ENCODE results near the gene EEPD1. TPM values are rescaled to one million over a fixed set of nuclear protein-coding genes. Genes with fewer than 3 reads are reported as not detected.

Gene EEPD1
- total RNA-seq, 6 experiments from 2014 or later = 0.95 to 2.7 (median 1.5) TPM

DNA sequence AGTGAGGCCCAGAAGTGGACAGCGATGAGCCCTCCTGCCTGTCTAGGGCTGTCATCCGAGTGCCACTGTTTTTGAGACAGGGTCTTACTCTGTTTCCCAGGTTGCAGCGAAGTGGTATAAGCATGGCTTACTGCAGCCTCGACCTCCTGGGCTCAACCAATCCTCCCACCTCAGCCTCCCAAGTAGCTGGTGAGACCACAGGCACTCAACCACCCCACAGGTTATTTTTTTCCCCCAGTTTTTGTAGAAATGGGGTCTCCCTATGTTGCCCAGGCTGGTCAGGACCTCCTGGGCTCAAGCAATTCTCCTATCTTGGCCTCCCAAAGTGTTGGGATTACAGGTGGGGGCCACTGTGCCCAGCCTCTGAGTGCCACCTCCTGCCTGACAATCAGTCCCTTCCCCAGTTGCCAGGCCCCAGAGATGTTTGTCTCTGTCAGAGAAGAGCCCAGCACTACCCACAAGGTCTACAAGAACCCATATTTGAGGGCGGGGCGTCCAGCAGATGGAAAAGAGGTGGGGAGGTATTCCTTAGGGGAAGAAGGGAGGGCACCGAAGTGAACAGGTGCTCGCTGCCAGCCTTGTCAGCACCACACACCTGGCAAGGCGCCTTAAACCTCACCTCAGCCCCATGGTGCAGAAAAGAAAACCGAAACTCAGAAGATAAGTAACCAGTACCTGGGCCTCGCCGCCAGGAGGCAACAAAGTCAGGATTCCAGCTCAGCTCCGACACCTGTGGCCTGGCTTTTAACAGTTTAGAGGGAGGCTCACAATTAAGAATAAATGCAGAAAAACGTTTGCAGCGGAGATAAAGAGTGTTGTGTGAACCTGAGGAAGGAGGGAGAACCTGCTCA is 159.2 kb downstream of the EEPD1 start:
- TF ChIP-seq, protein P1, sequence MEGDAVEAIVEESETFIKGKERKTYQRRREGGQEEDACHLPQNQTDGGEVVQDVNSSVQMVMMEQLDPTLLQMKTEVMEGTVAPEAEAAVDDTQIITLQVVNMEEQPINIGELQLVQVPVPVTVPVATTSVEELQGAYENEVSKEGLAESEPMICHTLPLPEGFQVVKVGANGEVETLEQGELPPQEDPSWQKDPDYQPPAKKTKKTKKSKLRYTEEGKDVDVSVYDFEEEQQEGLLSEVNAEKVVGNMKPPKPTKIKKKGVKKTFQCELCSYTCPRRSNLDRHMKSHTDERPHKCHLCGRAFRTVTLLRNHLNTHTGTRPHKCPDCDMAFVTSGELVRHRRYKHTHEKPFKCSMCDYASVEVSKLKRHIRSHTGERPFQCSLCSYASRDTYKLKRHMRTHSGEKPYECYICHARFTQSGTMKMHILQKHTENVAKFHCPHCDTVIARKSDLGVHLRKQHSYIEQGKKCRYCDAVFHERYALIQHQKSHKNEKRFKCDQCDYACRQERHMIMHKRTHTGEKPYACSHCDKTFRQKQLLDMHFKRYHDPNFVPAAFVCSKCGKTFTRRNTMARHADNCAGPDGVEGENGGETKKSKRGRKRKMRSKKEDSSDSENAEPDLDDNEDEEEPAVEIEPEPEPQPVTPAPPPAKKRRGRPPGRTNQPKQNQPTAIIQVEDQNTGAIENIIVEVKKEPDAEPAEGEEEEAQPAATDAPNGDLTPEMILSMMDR (IDR thresholded peaks at IDR 0.05) = no peak
- H3K27ac Mint-ChIP-seq = no peak overlapping the region

DNA sequence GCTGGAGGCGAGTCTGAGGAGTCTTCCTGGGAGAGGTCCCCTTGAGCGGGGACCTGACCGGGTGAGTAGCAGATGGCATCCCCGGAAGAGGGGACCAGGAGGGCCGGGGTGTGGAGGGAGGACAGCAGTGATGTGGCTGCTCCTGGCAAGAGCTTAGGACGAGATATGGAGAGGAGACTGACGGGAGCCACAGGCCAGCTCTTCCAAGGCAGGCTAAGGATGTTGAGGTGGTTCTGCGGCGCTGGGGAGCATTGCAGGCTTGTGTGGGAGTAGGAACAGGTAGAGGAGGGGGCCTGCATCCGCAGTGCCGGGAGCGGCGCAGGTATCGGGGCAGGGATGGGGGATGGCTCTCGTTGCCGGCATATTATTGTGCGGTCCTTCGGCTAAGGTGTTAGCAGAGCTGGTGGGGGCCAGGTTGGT is 159.9 kb downstream of the EEPD1 start:
- H3K4me3 Mint-ChIP-seq = no peak overlapping the region
- H3K27ac Mint-ChIP-seq = no peak overlapping the region
- no peaks in the 10 kb centered on the region for H3K9me3 Mint-ChIP-seq
- no peaks in the 10 kb centered on the region; the same call in 1 of the 2 replicates for H3K4me1 Mint-ChIP-seq (ENCODE audit: low read depth)
- TF ChIP-seq, protein P1 (IDR thresholded peaks at IDR 0.05) = no peak
- H3K36me3 Mint-ChIP-seq (ENCODE audit: low read depth) = no peaks in the 10 kb centered on the region
- H3K27me3 Mint-ChIP-seq (ENCODE audit: insufficient read depth) = peaks cover 18% of the 10 kb centered on the region
- no peak for DNase-seq

More for the DNA sequence above, 159.2 kb downstream of the EEPD1 start:
- no peak for DNase-seq
- no peaks in the 10 kb centered on the region; the same call in 1 of the 2 replicates for H3K4me1 Mint-ChIP-seq (ENCODE audit: low read depth)
- no peaks in the 10 kb centered on the region for H3K9me3 Mint-ChIP-seq
- H3K36me3 Mint-ChIP-seq (ENCODE audit: low read depth) = no peaks in the 10 kb centered on the region
- H3K4me3 Mint-ChIP-seq = no peak overlapping the region
- H3K27me3 Mint-ChIP-seq (ENCODE audit: insufficient read depth) = peaks cover 19% of the 10 kb centered on the region

GRCh38 chr7:36313607-36314006 is 160.6 kb downstream of the EEPD1 start:
- peaks cover 18% of the 10 kb centered on the region for H3K27me3 Mint-ChIP-seq (ENCODE audit: insufficient read depth)
- TF ChIP-seq, protein P1 (IDR thresholded peaks at IDR 0.05) = no peak
- no peaks in the 10 kb centered on the region for H3K36me3 Mint-ChIP-seq (ENCODE audit: low read depth)
- no peak overlapping the region for H3K4me3 Mint-ChIP-seq
- no peaks in the 10 kb centered on the region; the same call in 1 of the 2 replicates for H3K4me1 Mint-ChIP-seq (ENCODE audit: low read depth)
- no peak overlapping the region for H3K27ac Mint-ChIP-seq
- H3K9me3 Mint-ChIP-seq = no peaks in the 10 kb centered on the region
- DNase-seq = no peak

GRCh38 chr7:36314491-36314890 is 161.4 kb downstream of the EEPD1 start:
- Mint-ChIP-seq H3K4me3 (no peak overlapping the region), H3K4me1 (ENCODE audit: low read depth) (no peaks in the 10 kb centered on the region; the same call in 1 of the 2 replicates), H3K36me3 (ENCODE audit: low read depth) (no peaks in the 10 kb centered on the region), H3K9me3 (no peaks in the 10 kb centered on the region), H3K27ac (no peak overlapping the region), H3K27me3 (ENCODE audit: insufficient read depth) (peaks cover 18% of the 10 kb centered on the region)
- DNase-seq = no peak
- TF ChIP-seq, protein P1 (IDR thresholded peaks at IDR 0.05) = no peak

GRCh38 chr7:36315309-36315944 is 162.4 kb downstream of the EEPD1 start:
- H3K4me1 Mint-ChIP-seq (ENCODE audit: low read depth) = no peaks in the 10 kb centered on the region; the same call in 1 of the 2 replicates
- H3K9me3 Mint-ChIP-seq = peaks cover 1% of the 10 kb centered on the region
- no peaks in the 10 kb centered on the region for H3K36me3 Mint-ChIP-seq (ENCODE audit: low read depth)
- no peak overlapping the region for H3K27ac Mint-ChIP-seq
- no peak overlapping the region for H3K4me3 Mint-ChIP-seq
- DNase-seq = no peak
- TF ChIP-seq, protein P1 (IDR thresholded peaks at IDR 0.05) = no peak
- peaks cover 18% of the 10 kb centered on the region for H3K27me3 Mint-ChIP-seq (ENCODE audit: insufficient read depth)

Data from HFFc6 (cell line).